ENCODE results near the gene DBNDD1. TPM values are rescaled to one million over a fixed set of nuclear protein-coding genes. Genes with fewer than 3 reads are reported as not detected.

Gene DBNDD1
- total and polyA plus RNA-seq, 2 experiments from 2014 or later, result 63.3 to 90.8 TPM

GRCh38 chr16:89987169-89987568 lies 32.1 kb downstream of the DBNDD1 start:
- Histone ChIP-seq H3K4me3 (no peak overlapping the region), H3K27ac (ENCODE audit: low read depth) (no peak overlapping the region), H3K79me2 (replicated peaks; ENCODE audit: insufficient read depth) (no peaks in the 10 kb centered on the region), H3K36me3 (ENCODE audit: insufficient read depth) (peaks cover 8% of the 10 kb centered on the region), H3K9me2 (ENCODE audit: insufficient read depth) (no peaks in the 10 kb centered on the region), H3K4me2 (no peak overlapping the region), H2AFZ (no peak overlapping the region), H3F3A (replicated peaks; ENCODE audit: low read depth) (no peaks in the 10 kb centered on the region), H3K4me1 (ENCODE audit: insufficient read depth) (no peaks in the 10 kb centered on the region), H3K27me3 (ENCODE audit: insufficient read depth) (no peaks in the 10 kb centered on the region), H4K20me1 (replicated peaks; ENCODE audit: insufficient read depth) (0 out of 2 replicates have a peak, but pooled peaks cover 4% of the 10 kb centered on the region)
- DNase-seq (ENCODE audit: low spot score) (no peak), ATAC-seq (no peak)
- Mint-ChIP-seq H3K27me3 (ENCODE audit: insufficient read depth, low read depth, poor library complexity) (peaks cover 3% of the 10 kb centered on the region), H3K36me3 (ENCODE audit: low read depth) (peaks cover 65% of the 10 kb centered on the region), H3K27ac (peak overlapping the region; percentile 36; the same call in 1 of the 2 replicates), H3K4me3 (no peak overlapping the region), H3K9me3 (no peaks in the 10 kb centered on the region), H3K4me1 (no peaks in the 10 kb centered on the region)
- TF ChIP-seq ZNF462 (CRISPR knock-in tag; IDR thresholded peaks at IDR 0.05), result no peak

GRCh38 chr16:89986600-89986999 lies 32.7 kb downstream of the DBNDD1 start:
- Mint-ChIP-seq H3K4me3 (no peak overlapping the region), H3K9me3 (no peaks in the 10 kb centered on the region), H3K36me3 (ENCODE audit: low read depth) (peaks cover 65% of the 10 kb centered on the region), H3K4me1 (no peaks in the 10 kb centered on the region), H3K27me3 (ENCODE audit: insufficient read depth, low read depth, poor library complexity) (peaks cover 3% of the 10 kb centered on the region), H3K27ac (peak overlapping the region; percentile 36; the same call in 1 of the 2 replicates)
- Histone ChIP-seq H3K4me1 (ENCODE audit: insufficient read depth) (no peaks in the 10 kb centered on the region), H3K4me2 (no peak overlapping the region), H3K9me2 (ENCODE audit: insufficient read depth) (no peaks in the 10 kb centered on the region), H3K79me2 (replicated peaks; ENCODE audit: insufficient read depth) (no peaks in the 10 kb centered on the region), H3K27me3 (ENCODE audit: insufficient read depth) (no peaks in the 10 kb centered on the region), H3K4me3 (no peak overlapping the region), H3K36me3 (ENCODE audit: insufficient read depth) (peaks cover 8% of the 10 kb centered on the region), H3F3A (replicated peaks; ENCODE audit: low read depth) (no peaks in the 10 kb centered on the region), H4K20me1 (replicated peaks; ENCODE audit: insufficient read depth) (0 out of 2 replicates have a peak, but pooled peaks cover 4% of the 10 kb centered on the region), H2AFZ (no peak overlapping the region), H3K27ac (ENCODE audit: low read depth) (no peak overlapping the region)
- no peak for ATAC-seq
- no peak for DNase-seq (ENCODE audit: low spot score)
- TF ChIP-seq CREB1 (CRISPR knock-in tag; IDR thresholded peaks at IDR 0.05; ENCODE audit: low read depth), result no peak
- TF ChIP-seq, protein P1, sequence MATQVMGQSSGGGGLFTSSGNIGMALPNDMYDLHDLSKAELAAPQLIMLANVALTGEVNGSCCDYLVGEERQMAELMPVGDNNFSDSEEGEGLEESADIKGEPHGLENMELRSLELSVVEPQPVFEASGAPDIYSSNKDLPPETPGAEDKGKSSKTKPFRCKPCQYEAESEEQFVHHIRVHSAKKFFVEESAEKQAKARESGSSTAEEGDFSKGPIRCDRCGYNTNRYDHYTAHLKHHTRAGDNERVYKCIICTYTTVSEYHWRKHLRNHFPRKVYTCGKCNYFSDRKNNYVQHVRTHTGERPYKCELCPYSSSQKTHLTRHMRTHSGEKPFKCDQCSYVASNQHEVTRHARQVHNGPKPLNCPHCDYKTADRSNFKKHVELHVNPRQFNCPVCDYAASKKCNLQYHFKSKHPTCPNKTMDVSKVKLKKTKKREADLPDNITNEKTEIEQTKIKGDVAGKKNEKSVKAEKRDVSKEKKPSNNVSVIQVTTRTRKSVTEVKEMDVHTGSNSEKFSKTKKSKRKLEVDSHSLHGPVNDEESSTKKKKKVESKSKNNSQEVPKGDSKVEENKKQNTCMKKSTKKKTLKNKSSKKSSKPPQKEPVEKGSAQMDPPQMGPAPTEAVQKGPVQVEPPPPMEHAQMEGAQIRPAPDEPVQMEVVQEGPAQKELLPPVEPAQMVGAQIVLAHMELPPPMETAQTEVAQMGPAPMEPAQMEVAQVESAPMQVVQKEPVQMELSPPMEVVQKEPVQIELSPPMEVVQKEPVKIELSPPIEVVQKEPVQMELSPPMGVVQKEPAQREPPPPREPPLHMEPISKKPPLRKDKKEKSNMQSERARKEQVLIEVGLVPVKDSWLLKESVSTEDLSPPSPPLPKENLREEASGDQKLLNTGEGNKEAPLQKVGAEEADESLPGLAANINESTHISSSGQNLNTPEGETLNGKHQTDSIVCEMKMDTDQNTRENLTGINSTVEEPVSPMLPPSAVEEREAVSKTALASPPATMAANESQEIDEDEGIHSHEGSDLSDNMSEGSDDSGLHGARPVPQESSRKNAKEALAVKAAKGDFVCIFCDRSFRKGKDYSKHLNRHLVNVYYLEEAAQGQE (IDR thresholded peaks at IDR 0.05; ENCODE audit: unreplicated experiment), result no peak
- no peak for TF ChIP-seq ZNF331 (CRISPR knock-in tag; IDR thresholded peaks at IDR 0.05; ENCODE audit: low read depth)
- no peak for TF ChIP-seq NANOG (IDR thresholded peaks at IDR 0.05; ENCODE audit: borderline replicate concordance)
- TF ChIP-seq CTCF (conservative IDR thresholded peaks at IDR 0.05; ENCODE audit: low read depth in 2 of 2), result no peak
- no peak for TF ChIP-seq STAT1 (IDR thresholded peaks at IDR 0.05; ENCODE audit: unreplicated experiment)
- TF ChIP-seq ETS1 (IDR thresholded peaks at IDR 0.05), result no peak
- TF ChIP-seq POLR2AphosphoS5 (IDR thresholded peaks at IDR 0.05; ENCODE audit: low read depth), result no peak
